Lower leg skin (tissue), 3 donors: ENCODE measurements around the gene DAPP1.

Experiments used
- POLR2A ChIP-seq, 2 donors: fragments of 450-650 bp; IDR thresholded peaks; one replicate each; pipeline ENCODE4 v1.6.1; 2016 to 2017; ENCODE audit warnings: antibody characterized with exemption in 2 of 2, mild to moderate bottlenecking in 1 of 2, moderate library complexity in 1 of 2
- TF ChIP-seq, protein P1 (sequence below), 3 donors: fragments of 450-650 bp; IDR thresholded peaks; one replicate each; pipeline ENCODE4 v1.5.1; 2016; ENCODE audit warnings: antibody characterized with exemption in 3 of 3, mild to moderate bottlenecking in 3 of 3, moderate library complexity in 2 of 3

DNA sequence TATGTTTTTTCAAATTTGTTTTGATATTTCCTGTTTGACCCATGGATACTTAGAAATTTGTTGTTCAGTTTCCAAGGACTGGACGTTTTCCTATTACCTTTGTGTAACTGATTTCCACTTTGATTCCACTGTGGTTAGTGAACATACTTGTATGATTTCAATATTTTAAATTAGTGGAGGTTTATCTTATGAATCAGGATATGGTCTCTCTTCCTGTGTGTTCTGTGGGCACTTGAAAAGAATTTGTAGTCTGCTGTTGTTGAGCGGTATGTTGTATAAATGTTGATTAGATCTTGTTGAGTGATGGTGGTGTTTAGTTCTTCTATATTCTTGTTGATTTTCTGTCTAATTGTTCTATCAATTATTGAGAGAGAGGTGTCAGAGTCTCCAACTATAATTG, 98.8 kb downstream of the DAPP1 start:
- TF ChIP-seq, protein P1, sequence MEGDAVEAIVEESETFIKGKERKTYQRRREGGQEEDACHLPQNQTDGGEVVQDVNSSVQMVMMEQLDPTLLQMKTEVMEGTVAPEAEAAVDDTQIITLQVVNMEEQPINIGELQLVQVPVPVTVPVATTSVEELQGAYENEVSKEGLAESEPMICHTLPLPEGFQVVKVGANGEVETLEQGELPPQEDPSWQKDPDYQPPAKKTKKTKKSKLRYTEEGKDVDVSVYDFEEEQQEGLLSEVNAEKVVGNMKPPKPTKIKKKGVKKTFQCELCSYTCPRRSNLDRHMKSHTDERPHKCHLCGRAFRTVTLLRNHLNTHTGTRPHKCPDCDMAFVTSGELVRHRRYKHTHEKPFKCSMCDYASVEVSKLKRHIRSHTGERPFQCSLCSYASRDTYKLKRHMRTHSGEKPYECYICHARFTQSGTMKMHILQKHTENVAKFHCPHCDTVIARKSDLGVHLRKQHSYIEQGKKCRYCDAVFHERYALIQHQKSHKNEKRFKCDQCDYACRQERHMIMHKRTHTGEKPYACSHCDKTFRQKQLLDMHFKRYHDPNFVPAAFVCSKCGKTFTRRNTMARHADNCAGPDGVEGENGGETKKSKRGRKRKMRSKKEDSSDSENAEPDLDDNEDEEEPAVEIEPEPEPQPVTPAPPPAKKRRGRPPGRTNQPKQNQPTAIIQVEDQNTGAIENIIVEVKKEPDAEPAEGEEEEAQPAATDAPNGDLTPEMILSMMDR (IDR thresholded peaks at IDR 0.05): no peak
- no peak for TF ChIP-seq POLR2A (IDR thresholded peaks at IDR 0.05)
